GM21447 (cell line): ENCODE measurements around the gene BBX.
"Not testable (repeated sequence)": the region's sequence is repeated elsewhere in the genome, so short reads cannot be mapped to it uniquely, and the experiment has no call there.

Experiments used
- ATAC-seq: cut with Tn5 transposase; IDR thresholded peaks from one replicate; pipeline ENCODE4 v1.9.1; 2021; ENCODE audit not compliant: unreplicated experiment

The BBX gene

GRCh38 chr3:107681396-107681795 lies 158.6 kb downstream of the BBX start:
- no peak for ATAC-seq

- ATAC-seq, result no peak
Observed at GRCh38 chr3:107682580-107682979, 159.8 kb downstream of the BBX start.

- no peak for ATAC-seq
Observed at GRCh38 chr3:107683447-107683846, 160.7 kb downstream of the BBX start.

- no peak for ATAC-seq
Observed at GRCh38 chr3:107684431-107684925, 161.7 kb downstream of the BBX start.

GRCh38 chr3:107685383-107685782 lies 162.6 kb downstream of the BBX start:
- ATAC-seq, result no peak

- ATAC-seq, result no peak
Observed at GRCh38 chr3:107687056-107687581, 164.4 kb downstream of the BBX start.

- ATAC-seq, result no peak
Observed at GRCh38 chr3:107689355-107689754, 166.6 kb downstream of the BBX start.

GRCh38 chr3:107690522-107691138 lies 167.9 kb downstream of the BBX start:
- ATAC-seq, result peak; percentile 51

GRCh38 chr3:107691984-107692383 lies 169.2 kb downstream of the BBX start:
- not testable (repeated sequence) for ATAC-seq

GRCh38 chr3:107697348-107697747 lies 174.6 kb downstream of the BBX start:
- ATAC-seq, result not testable (repeated sequence)

GRCh38 chr3:107697855-107698254 lies 175.1 kb downstream of the BBX start:
- not testable (repeated sequence) for ATAC-seq

GRCh38 chr3:107699682-107700081 lies 176.9 kb downstream of the BBX start:
- no peak for ATAC-seq

GRCh38 chr3:107701299-107701698 lies 178.5 kb downstream of the BBX start:
- ATAC-seq, result no peak

- no peak for ATAC-seq
Observed at GRCh38 chr3:107704477-107704876, 181.7 kb downstream of the BBX start.

GRCh38 chr3:107705046-107705445 lies 182.3 kb downstream of the BBX start:
- no peak for ATAC-seq

GRCh38 chr3:107710851-107711250 lies 188.1 kb downstream of the BBX start:
- ATAC-seq, result no peak

GRCh38 chr3:107716734-107717133 lies 194.0 kb downstream of the BBX start:
- ATAC-seq, result no peak

- no peak for ATAC-seq
Observed at GRCh38 chr3:107718547-107718946, 195.8 kb downstream of the BBX start.

GRCh38 chr3:107727102-107727501 lies 204.3 kb downstream of the BBX start:
- no peak for ATAC-seq

GRCh38 chr3:107729686-107730085 lies 206.9 kb downstream of the BBX start:
- no peak for ATAC-seq

GRCh38 chr3:107734317-107734716 lies 211.6 kb downstream of the BBX start:
- no peak for ATAC-seq

- no peak for ATAC-seq
Observed at GRCh38 chr3:107737914-107738313, 215.2 kb downstream of the BBX start.
